ENCODE results near the gene MAGEB4.

The MAGEB4 gene

DNA sequence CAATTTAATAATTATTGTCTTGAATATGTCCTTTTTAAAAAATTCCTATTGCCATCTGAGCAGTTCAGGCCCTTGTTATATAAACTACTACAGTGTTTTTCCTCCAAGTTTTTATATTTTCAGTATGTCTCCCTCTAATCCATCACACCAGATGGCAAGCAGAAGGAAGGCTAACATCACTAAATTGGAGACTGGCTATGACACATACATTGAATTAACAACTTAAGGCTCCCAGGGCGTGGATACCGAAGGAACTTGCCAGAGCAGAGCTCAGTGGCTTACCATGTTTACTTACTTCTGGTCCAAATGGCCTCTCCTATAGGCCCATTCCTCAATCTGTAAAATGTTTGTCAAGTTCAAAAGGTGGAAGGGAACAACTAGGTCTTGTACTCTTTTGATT, 18.1 kb downstream of the MAGEB4 start:
- TF ChIP-seq, protein P1, sequence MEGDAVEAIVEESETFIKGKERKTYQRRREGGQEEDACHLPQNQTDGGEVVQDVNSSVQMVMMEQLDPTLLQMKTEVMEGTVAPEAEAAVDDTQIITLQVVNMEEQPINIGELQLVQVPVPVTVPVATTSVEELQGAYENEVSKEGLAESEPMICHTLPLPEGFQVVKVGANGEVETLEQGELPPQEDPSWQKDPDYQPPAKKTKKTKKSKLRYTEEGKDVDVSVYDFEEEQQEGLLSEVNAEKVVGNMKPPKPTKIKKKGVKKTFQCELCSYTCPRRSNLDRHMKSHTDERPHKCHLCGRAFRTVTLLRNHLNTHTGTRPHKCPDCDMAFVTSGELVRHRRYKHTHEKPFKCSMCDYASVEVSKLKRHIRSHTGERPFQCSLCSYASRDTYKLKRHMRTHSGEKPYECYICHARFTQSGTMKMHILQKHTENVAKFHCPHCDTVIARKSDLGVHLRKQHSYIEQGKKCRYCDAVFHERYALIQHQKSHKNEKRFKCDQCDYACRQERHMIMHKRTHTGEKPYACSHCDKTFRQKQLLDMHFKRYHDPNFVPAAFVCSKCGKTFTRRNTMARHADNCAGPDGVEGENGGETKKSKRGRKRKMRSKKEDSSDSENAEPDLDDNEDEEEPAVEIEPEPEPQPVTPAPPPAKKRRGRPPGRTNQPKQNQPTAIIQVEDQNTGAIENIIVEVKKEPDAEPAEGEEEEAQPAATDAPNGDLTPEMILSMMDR (conservative IDR thresholded peaks at IDR 0.05; ENCODE audit: low read depth, low read length) = no peak
- no peak overlapping the region for H3K4me3 ChIP-seq (ENCODE audit: low read length)
- no peak for DNase-seq (ENCODE audit: low read depth)

DNA sequence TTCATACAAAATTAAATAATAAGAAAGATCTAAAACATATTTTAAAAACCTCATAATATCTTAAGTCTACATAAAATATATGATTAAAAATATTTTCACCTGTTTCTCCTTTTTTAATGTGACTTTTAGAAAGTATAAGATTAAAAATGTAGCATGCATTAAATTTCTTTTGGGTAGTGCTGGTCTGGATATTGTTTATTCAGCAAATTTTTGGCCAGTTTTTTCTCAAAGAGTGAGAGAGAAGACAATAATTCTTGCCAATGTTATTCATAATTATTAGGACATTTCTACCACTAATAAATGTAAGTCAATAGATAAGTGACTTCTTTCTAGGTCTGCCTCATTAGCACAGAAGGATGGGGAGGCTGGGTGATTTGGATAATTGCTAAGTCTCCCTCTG, 19.2 kb downstream of the MAGEB4 start:
- DNase-seq (ENCODE audit: low read depth) = no peak
- TF ChIP-seq, protein P1 (conservative IDR thresholded peaks at IDR 0.05; ENCODE audit: low read depth, low read length) = no peak
- H3K4me3 ChIP-seq (ENCODE audit: low read length) = no peak overlapping the region

DNA sequence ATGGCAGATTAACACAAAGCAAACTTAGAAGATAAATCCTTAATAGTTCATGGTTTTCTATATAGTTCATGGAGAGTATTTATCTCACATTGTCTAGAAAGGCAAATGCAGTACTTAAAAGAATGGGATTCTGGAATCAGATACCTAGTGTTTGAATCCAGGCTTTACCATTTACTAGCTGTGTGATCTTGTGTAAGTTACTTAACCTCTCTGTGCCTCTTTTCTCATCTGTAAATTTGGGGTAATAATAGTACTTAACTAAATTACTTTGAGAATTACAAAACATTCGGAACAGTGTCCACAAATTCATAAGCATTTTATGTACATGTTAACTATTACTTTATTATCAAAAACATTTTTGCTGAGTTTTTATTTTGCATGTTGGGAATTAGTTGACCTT, 21.0 kb downstream of the MAGEB4 start:
- H3K4me3 ChIP-seq (ENCODE audit: low read length) = no peak overlapping the region
- no peak for DNase-seq (ENCODE audit: low read depth)
- TF ChIP-seq, protein P1 (conservative IDR thresholded peaks at IDR 0.05; ENCODE audit: low read depth, low read length) = no peak

DNA sequence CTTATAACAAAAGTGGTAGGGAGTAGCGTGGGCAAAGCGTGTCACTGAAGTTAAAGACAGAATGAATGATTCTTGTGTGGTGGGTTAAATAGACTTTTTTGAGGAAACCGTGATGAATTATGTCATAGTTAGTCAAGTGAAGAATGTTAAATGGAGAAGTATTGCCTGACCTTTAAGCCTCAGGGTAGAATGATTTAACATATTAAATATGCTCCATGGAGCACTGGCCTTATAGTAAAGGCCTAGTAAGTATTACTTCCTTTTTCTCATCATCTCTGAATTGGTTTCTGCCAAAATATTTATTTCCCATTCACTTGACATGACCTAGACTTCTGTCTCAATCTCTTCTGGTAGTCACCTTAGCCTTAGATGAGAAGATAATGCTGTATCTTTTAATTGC, 28.8 kb downstream of the MAGEB4 start:
- no peak overlapping the region for H3K4me3 ChIP-seq (ENCODE audit: low read length)
- no peak for DNase-seq (ENCODE audit: low read depth)
- TF ChIP-seq, protein P1 (conservative IDR thresholded peaks at IDR 0.05; ENCODE audit: low read depth, low read length) = no peak

DNA sequence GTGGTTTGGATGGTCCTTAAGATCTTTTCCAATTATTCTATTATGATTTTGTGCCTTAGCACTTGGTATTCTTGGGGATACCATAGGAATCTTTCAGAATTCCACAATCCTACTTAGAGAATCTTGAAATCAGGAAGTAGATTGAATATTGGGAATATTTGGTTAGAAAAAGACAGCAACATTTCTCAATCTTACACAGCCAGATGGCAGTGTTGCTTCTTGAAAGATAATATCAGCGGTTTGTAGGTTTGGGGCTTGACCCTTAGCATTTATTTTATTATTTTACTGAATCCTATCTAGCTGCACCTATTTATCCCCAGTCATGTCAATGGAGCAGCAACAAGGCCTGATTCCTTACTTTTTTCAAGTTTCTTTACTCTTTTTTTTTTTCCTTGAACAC, 33.7 kb downstream of the MAGEB4 start:
- TF ChIP-seq, protein P1 (conservative IDR thresholded peaks at IDR 0.05; ENCODE audit: low read depth, low read length) = no peak
- no peak overlapping the region for H3K4me3 ChIP-seq (ENCODE audit: low read length)
- no peak for DNase-seq (ENCODE audit: low read depth)

DNA sequence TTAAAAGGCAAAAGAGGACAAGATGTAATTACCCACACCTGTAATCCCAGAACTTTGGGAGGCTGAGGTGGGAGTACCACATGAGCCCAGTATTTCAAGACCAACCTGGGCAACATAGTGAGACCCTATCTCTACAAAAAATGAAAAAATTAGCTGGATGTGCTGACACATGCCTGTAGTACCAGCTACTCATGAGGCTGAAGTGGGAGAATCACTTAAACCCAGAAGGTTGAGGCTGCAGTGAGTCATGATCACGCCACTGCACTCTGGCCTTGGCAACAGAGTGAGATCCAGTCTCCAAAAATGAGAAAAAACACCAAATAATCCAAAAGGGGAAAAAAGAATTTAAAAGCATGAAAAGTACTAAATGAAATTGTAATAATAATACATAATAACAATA, 36.6 kb downstream of the MAGEB4 start:
- DNase-seq (ENCODE audit: low read depth) = no peak
- no peak overlapping the region for H3K4me3 ChIP-seq (ENCODE audit: low read length)
- TF ChIP-seq, protein P1 (conservative IDR thresholded peaks at IDR 0.05; ENCODE audit: low read depth, low read length) = no peak

DNA sequence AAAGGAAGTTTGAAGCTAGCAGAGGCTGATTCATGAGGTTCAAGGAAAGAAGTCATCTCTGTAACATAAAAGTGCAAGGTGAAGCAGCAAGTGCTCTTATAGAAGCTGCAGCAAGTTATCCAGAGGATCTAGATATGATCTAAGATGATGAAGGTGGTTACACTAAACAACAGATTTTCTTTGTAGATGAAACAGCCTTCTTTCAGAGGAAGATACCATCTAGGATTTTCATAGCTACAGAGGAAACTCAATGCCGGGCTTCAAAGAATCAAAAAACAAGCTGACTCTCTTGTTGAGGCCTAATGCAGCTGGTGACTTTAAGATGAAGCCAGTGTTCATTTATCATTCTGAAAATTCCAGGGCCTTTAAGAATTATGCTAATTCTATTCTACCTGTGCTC, 38.6 kb downstream of the MAGEB4 start:
- TF ChIP-seq, protein P1 (conservative IDR thresholded peaks at IDR 0.05; ENCODE audit: low read depth, low read length) = no peak
- no peak overlapping the region for H3K4me3 ChIP-seq (ENCODE audit: low read length)
- DNase-seq (ENCODE audit: low read depth) = no peak
